HepG2 (cell line): ENCODE data around the gene IGIP. TPM values are rescaled to one million over a fixed set of nuclear protein-coding genes. Genes with fewer than 3 reads are reported as not detected.

Experiments used
- CENPX ChIP-seq: sonication (generic); formaldehyde crosslinking; IDR thresholded peaks from 2 replicates; pipeline ENCODE4 v1.9.0; 2021; ENCODE audit warnings: mild to moderate bottlenecking, missing genetic modification reagents, moderate library complexity
- CHD2 ChIP-seq: IDR thresholded peaks from 2 replicates; pipeline ENCODE4 v1.6.1; 2011; ENCODE audit warnings: low read depth, low read length, improper control_type of control experiment
- DPF2 ChIP-seq: sonication (generic); formaldehyde crosslinking; IDR thresholded peaks from 2 replicates; pipeline ENCODE4 v1.4.0; 2020; ENCODE audit warnings: mild to moderate bottlenecking, low read depth, missing genetic modification reagents, borderline replicate concordance
- DR1 ChIP-seq: sonication (generic); formaldehyde crosslinking; IDR thresholded peaks from 2 replicates; pipeline ENCODE4 v1.8.0; 2021; ENCODE audit warnings: mild to moderate bottlenecking, missing genetic modification reagents, inconsistent platforms
- ERF ChIP-seq: IDR thresholded peaks from 2 replicates; pipeline ENCODE4 v1.6.1; 2018; ENCODE audit warnings: missing biosample characterization, missing genetic modification reagents
- ETS1 ChIP-seq: sonication (generic); formaldehyde crosslinking; IDR thresholded peaks from 2 replicates; pipeline ENCODE4 v1.4.0; 2020; ENCODE audit warnings: missing genetic modification reagents
- FOXA3 ChIP-seq: IDR thresholded peaks from 2 replicates; pipeline ENCODE4 v1.6.1; 2016; ENCODE audit warnings: missing genetic modification reagents, missing compliant biosample characterization
- HHEX ChIP-seq: IDR thresholded peaks from 2 replicates; pipeline ENCODE4 v1.6.1; 2016; ENCODE audit warnings: control low read depth
- HOXA5 ChIP-seq: sonication (generic); formaldehyde crosslinking; IDR thresholded peaks from 2 replicates; pipeline ENCODE4 v1.4.0; 2020; ENCODE audit warnings: missing genetic modification reagents
- IRF2 ChIP-seq: IDR thresholded peaks from 2 replicates; pipeline ENCODE4 v1.6.1; 2018; ENCODE audit warnings: missing genetic modification reagents, missing compliant biosample characterization
- KMT2B ChIP-seq: IDR thresholded peaks from 2 replicates; pipeline ENCODE4 v1.6.1; 2016; ENCODE audit warnings: missing genetic modification reagents, missing compliant biosample characterization
- RARA ChIP-seq: IDR thresholded peaks from 2 replicates; pipeline ENCODE4 v1.6.1; 2016; ENCODE audit warnings: missing genetic modification reagents, missing compliant biosample characterization
- RORA ChIP-seq: sonication (generic); formaldehyde crosslinking; IDR thresholded peaks from 2 replicates; pipeline ENCODE4 v1.5.0; 2020; ENCODE audit warnings: mild to moderate bottlenecking, missing genetic modification reagents, moderate library complexity
- ZMYM4 ChIP-seq: sonication (generic); formaldehyde crosslinking; IDR thresholded peaks from 2 replicates; pipeline ENCODE4 v1.8.1; 2023; ENCODE audit warnings: mild to moderate bottlenecking, missing genetic modification reagents
- ZNF460 ChIP-seq: sonication (generic); formaldehyde crosslinking; IDR thresholded peaks from 2 replicates; pipeline ENCODE4 v1.5.1; 2020; ENCODE audit warnings: missing genetic modification reagents, mild to moderate bottlenecking, borderline replicate concordance
- ZNF484 ChIP-seq: sonication (generic); formaldehyde crosslinking; IDR thresholded peaks from 2 replicates; pipeline ENCODE4 v1.5.1; 2020; ENCODE audit warnings: mild to moderate bottlenecking, low read depth, missing genetic modification reagents, borderline replicate concordance
- ZNF619 ChIP-seq: sonication (generic); formaldehyde crosslinking; IDR thresholded peaks from 2 replicates; pipeline ENCODE4 v1.4.0; 2020; ENCODE audit warnings: mild to moderate bottlenecking, missing genetic modification reagents
- ZNF674 ChIP-seq: sonication (generic); formaldehyde crosslinking; IDR thresholded peaks from 2 replicates; pipeline ENCODE4 v1.5.0; 2020; ENCODE audit warnings: low read depth, mild to moderate bottlenecking, missing genetic modification reagents
- ZNF703 ChIP-seq: sonication (generic); formaldehyde crosslinking; IDR thresholded peaks from 2 replicates; pipeline ENCODE4 v1.5.1; 2020; ENCODE audit warnings: missing genetic modification reagents, mild to moderate bottlenecking, moderate library complexity, borderline replicate concordance
- ZZZ3 ChIP-seq: sonication (generic); formaldehyde crosslinking; IDR thresholded peaks from 2 replicates; pipeline ENCODE4 v1.4.0; 2020; ENCODE audit warnings: missing genetic modification reagents, mild to moderate bottlenecking, borderline replicate concordance
- polyA plus RNA-seq, 8 experiments: library from polyadenylated mRNA; depleted of rRNA in 3 of 8; stranded (reverse) in 7 of 8; unstranded in 1 of 8; fragments of >200 nt; fragmentation: Illumina TruSeq in 4 of 8; extraction: Trizol in 4 of 8; gene quantifications; 2 replicates each; pipeline versions ENCODE4 v1.2.1 to v1.2.3, GENCODE V29; 2011 to 2016; ENCODE audit warnings: low read depth in 4 of 8, missing spikeins in 1 of 8, mixed read lengths in 1 of 8; ENCODE audit not compliant: insufficient read depth in 1 of 8
- total RNA-seq, 5 experiments: library from RNA; depleted of rRNA; stranded (reverse); fragments of >200 nt; fragmentation: Illumina TruSeq; extraction: Trizol; gene quantifications; 2 replicates each; pipeline ENCODE4 v1.2.3, GENCODE V29; 2016; ENCODE audit warnings: low read depth in 1 of 5
- TF ChIP-seq, protein P1 (sequence below): sonication (generic); formaldehyde crosslinking; IDR thresholded peaks from 2 replicates; pipeline ENCODE4 v1.4.0; 2020; ENCODE audit warnings: mild to moderate bottlenecking, missing genetic modification reagents
- TF ChIP-seq, protein P2 (sequence below), 2 experiments: sonication (generic) in 1 of 2; formaldehyde crosslinking in 1 of 2; IDR thresholded peaks; 2 replicates each; pipeline versions ENCODE4 v1.6.1 to v1.9.0; 2014 to 2022; ENCODE audit warnings: antibody characterized with exemption in 1 of 2, borderline replicate concordance in 1 of 2, inconsistent platforms in 1 of 2, low read depth in 1 of 2, missing genetic modification reagents in 1 of 2

Gene IGIP
- total and polyA plus RNA-seq, 2 of the 13 experiments (the other 11 are each of a cell fraction or from before 2014, with no cell fraction given): 1.7 to 2.1 TPM

- 0 out of 2 replicates have a peak, but pooled peaks have one; percentile 72 for TF ChIP-seq ETS1 (CRISPR knock-in tag)
- TF ChIP-seq KMT2B: peak; percentile 39
- TF ChIP-seq, protein P1, sequence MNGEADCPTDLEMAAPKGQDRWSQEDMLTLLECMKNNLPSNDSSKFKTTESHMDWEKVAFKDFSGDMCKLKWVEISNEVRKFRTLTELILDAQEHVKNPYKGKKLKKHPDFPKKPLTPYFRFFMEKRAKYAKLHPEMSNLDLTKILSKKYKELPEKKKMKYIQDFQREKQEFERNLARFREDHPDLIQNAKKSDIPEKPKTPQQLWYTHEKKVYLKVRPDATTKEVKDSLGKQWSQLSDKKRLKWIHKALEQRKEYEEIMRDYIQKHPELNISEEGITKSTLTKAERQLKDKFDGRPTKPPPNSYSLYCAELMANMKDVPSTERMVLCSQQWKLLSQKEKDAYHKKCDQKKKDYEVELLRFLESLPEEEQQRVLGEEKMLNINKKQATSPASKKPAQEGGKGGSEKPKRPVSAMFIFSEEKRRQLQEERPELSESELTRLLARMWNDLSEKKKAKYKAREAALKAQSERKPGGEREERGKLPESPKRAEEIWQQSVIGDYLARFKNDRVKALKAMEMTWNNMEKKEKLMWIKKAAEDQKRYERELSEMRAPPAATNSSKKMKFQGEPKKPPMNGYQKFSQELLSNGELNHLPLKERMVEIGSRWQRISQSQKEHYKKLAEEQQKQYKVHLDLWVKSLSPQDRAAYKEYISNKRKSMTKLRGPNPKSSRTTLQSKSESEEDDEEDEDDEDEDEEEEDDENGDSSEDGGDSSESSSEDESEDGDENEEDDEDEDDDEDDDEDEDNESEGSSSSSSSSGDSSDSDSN (CRISPR knock-in tag): peak; percentile 90
- no peak for TF ChIP-seq ZNF674 (CRISPR knock-in tag)
- peak; percentile 24; the same call in 1 of the 2 replicates for TF ChIP-seq HOXA5 (CRISPR knock-in tag)
- TF ChIP-seq ZZZ3 (CRISPR knock-in tag): no peak
- no peak for TF ChIP-seq DR1 (CRISPR knock-in tag)
- no peak; the same call in 1 of the 2 replicates for TF ChIP-seq ZNF703 (CRISPR knock-in tag)
- TF ChIP-seq FOXA3 (CRISPR knock-in tag): no peak
- TF ChIP-seq ZMYM4 (CRISPR knock-in tag): no peak
- TF ChIP-seq ZNF460 (CRISPR knock-in tag): no peak
- TF ChIP-seq HHEX (CRISPR knock-in tag): no peak
- TF ChIP-seq DPF2 (CRISPR knock-in tag): no peak
- TF ChIP-seq ERF (CRISPR knock-in tag): no peak
- no peak for TF ChIP-seq IRF2 (CRISPR knock-in tag)
- no peak for TF ChIP-seq CENPX (CRISPR knock-in tag)
- TF ChIP-seq CHD2: peak; percentile 69
- TF ChIP-seq RORA: no peak
- no peak for TF ChIP-seq RARA (CRISPR knock-in tag)
- TF ChIP-seq, protein P2, sequence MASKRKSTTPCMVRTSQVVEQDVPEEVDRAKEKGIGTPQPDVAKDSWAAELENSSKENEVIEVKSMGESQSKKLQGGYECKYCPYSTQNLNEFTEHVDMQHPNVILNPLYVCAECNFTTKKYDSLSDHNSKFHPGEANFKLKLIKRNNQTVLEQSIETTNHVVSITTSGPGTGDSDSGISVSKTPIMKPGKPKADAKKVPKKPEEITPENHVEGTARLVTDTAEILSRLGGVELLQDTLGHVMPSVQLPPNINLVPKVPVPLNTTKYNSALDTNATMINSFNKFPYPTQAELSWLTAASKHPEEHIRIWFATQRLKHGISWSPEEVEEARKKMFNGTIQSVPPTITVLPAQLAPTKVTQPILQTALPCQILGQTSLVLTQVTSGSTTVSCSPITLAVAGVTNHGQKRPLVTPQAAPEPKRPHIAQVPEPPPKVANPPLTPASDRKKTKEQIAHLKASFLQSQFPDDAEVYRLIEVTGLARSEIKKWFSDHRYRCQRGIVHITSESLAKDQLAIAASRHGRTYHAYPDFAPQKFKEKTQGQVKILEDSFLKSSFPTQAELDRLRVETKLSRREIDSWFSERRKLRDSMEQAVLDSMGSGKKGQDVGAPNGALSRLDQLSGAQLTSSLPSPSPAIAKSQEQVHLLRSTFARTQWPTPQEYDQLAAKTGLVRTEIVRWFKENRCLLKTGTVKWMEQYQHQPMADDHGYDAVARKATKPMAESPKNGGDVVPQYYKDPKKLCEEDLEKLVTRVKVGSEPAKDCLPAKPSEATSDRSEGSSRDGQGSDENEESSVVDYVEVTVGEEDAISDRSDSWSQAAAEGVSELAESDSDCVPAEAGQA (IDR thresholded peaks at IDR 0.05; ENCODE audit: low read depth): 0 out of 2 replicates have a peak, but pooled peaks have one; percentile 17
- TF ChIP-seq, protein P2 (CRISPR knock-in tag; IDR thresholded peaks at IDR 0.05; ENCODE audit: borderline replicate concordance): no peak
- TF ChIP-seq ZNF484 (CRISPR knock-in tag): no peak
- no peak for TF ChIP-seq ZNF619 (CRISPR knock-in tag)
Observed at GRCh38 chr5:140175367-140176030, 49.8 kb downstream of the IGIP start (continued).
